GM18520 (cell line): ENCODE measurements around the gene TIMM10.

Experiments
- ATAC-seq: cut with Tn5 transposase; IDR thresholded peaks from one replicate; pipeline ENCODE4 v1.9.1; 2021; ENCODE audit not compliant: unreplicated experiment

Gene TIMM10, protein sequence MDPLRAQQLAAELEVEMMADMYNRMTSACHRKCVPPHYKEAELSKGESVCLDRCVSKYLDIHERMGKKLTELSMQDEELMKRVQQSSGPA

DNA sequence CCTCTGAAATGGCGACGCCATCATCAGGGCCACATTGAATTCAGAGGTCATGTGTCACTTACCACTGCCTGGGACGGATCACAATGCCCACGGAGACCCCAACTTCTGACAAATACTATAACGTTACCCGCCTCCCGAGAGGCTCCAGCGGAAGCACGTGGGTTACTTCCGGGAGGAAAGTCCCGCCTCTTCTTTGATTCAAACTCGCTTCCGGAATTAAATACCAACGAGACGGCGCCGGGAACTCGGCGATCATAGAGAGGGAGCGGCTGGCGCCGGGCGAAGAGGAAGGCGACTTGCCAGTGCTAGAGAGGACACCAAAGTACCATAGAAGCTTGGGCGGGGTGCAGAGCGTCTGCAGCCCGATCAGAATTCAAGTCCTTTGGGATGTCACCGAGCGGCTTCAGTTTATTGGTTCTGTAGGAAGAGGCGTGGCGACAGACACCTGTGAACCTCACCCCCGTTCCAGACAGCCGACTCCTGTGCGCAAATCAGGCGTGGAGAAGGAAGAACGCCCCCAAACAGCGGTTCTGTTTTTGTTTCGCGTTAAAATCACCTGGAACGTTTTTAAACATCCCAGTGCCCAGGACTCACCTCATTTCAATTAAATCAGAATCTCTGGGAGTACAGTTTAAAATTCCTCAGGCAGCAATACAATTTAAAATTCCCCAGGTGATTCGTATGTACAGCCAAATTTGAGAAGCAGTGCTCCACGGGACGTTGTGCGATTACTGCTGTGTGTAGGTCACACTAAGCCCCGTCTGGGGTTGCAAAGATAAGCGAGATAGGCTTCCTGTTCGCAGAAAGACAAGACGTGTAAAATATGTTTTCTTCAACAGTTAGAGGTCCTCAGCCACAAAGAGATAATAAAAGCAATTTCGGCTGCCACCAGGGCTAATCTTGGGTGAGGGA lies at the start of gene TIMM10:
TSS of gene TIMM10 (minus strand) at position 159 of the 912 bp plus-strand sequence. CDS start 565 bp downstream, outside the sequence.
- peak; percentile 100 for ATAC-seq

DNA sequence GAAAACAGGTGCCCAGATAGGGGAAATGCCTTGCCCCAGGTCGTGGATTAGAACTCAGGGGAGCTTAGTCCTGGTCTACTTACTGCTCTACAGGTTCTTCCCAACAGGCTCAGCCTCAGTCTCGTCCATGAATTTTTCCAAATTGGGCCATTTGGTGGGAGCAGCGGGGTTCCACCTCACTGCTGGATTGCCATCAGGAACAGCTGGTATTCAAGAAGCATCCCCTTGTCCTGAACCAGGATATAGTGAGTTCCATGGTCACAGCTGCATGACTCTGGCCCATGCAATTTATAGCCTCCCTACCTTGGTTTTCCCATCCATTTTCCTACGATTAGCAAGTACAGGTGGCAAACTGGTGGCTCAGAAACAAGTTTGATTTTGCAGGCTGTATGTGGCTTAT lies 43.5 kb upstream of the TIMM10 start:
- no peak for ATAC-seq

DNA sequence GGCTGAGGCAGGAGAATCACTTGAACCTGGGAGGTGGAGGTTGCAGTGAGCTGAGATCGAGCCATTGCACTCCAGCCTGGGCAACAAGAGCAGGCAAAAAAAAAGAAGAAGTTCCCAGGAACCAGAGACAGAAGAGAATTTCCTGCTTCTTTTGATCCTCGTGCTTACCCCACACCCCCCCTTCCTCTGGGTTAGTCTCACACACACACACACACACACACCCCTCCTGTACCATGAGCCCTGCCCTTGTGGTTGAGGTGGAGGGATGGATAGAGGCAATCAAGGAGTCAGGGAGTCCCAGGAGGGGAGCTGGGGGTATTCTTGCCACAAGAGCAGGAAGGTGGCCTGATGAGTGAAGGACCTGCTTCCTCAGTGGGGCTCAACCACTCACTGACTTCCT lies 41.1 kb upstream of the TIMM10 start:
- no peak for ATAC-seq

DNA sequence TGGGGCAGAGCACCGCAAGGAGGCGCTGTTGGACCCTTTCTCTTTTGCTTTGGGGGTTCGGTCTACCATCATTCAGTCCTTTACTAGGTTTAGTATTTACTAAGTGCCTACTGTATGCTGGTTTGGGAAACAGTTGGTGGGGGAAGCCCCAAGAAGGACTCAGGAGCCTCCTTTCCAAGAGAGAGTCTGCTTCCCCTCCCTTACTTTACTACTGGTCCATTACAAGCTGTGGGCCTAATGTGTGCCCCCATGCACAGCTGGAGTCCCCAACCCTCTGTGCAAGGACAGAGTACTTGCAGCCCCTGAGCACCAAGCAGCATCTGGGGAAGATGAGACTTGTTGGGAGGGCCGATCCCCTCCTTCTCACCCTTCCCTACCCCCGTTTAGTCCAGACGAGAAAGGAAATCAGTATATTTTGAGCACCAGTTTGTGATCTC lies 37.8 kb upstream of the TIMM10 start:
- ATAC-seq, result peak; percentile 45

DNA sequence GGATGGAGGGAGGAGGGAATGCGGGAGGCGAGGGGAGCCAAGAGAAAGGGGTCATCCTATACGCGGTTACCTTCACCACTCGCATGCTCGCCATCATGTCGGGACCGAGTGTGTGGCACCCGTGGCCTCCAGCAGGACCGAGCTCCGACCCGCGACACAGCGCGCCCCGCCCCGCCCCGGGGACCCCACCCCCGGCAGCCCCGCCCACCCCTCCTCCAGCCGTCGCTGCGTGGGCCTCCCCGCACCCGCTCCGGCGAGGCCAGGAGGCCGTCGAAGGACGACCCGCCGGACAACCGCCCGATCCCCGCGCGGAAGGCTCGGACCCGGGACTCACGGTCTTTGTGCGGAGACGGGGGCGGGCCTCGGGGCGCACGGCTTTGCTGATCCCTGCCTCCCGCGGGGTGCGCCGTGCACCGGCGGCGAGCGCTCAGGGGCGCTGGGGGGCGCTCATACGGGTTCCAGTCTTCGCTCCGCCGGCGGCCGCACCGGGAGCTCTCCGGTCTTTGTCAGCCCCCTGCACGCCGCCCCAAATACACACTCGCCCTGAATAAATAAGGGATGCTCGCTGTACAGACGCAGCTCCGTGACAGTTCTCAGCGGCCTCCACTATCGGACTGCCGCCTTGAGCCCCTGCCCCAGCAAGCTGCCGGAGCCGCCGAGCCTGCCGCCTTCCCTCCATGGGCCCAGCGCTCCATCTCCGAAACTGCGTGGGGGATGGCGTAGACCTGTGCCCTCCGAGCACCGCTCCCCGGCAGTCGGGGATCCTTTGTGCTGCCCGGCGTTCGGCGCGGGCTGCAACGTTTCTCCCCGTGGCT lies 37.2 kb upstream of the TIMM10 start, which contains the start of gene UBE2L6:
TSS of gene UBE2L6 (minus strand) at position 158 of the 815 bp plus-strand sequence. CDS start at position 97, 61 bp downstream.
- peak; percentile 29 for ATAC-seq

DNA sequence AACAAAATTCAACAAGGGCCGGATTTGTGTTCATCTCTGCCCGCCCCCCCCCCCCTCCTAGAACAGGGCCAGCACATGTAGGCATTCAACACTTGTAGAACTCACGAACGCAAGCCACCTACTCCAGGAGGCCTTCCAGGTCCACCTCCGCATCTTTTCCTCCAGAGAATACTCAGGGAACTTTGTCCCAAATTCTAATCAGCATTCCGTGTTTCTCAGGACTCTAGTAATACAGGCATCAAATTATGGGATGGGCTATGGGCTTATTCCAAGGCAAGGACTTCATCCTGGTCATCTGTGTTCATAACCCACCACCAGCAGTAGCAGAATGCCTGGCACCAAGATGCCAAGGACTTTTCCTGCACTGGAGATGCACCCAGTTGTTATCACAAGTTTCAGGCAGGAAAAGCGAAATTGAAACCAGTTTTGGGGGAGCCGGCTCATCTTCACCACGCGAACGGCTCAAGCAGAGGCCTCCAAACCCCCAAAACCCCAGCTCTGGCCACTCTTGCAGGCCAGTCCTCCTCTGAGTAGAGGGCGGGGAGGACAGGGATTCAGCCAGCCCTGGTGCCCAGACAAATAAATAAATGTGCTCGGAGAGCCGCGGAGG lies 36.5 kb upstream of the TIMM10 start:
- ATAC-seq, result no peak

DNA sequence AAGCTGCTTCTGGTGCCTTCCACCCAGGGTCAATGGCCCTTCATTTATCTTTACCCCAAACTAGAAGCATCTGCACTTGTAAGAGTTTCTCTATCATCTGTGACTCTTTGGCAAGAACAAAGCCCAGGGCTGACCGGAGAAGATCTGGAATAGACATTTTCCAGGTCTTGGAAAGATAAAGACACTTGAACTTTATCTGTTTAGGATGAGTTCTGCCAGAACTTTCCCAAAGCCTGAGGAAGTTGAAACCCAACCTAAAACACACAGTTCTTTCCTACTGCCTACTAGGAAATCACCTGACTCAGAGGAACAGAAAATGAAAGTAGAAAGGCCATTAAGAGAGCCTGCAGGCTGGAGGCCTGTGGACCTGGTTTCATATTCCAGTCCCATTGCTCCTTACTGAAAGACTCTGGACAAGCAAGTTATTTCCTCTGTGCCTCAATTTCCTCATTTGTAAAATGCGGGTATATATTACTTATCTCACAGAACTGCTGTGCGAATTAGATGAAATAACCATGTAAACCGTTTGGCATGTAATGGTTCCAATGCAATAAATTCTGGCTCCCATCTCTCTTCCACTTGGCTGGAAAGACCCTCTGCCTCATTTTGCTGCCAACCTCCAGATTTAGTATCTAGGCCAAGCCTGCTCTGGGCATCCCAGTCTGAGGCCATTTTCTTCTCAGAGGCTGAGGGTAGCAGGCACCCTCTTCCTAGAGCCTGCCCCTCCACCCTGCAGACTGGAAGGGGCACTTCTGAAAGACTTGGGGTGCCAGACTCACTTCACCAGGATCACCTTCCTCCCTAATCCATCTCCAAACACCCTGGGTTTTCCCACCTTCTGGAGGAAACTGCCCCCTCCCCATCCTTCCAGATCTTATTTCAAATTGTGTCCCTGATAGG lies 35.7 kb upstream of the TIMM10 start:
- peak; percentile 75 for ATAC-seq

DNA sequence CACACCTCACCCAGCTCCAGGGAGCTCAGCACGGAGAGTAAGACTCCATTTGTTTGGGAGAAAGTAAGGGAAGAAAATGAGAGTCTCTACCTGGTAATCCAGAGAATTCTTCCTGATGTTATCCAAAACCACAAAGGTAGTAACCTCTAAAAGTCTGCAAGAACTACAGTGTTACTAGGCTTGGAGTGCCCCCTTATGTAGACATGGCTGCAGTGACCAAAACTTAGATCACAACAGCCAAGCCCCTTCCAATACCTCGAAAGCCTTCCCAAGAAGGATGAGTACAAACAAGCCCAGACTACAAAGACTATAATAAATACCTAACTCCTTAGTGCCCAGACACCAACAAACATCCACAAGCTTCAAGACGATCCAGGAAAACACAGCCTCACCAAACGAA lies 32.0 kb upstream of the TIMM10 start:
- no peak for ATAC-seq

DNA sequence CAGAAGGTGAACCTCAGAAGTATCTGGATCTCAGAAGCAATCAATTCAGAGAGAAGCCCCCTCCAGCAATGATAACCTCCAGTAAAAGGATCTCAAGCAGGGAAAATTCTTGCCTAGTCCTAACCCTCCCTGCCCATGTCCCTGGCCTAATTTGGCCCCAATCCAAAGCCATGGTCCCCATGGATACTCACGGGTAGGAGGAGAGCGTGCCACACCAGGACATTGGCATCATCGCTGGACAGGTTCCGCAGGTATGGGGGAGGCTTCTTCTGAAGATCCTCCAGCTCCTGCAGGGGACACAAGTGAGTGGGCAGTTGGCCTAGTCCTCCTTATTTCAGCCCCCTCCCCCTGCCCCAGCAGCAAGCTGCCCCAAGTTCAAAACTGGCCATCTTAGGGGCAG lies 29.6 kb upstream of the TIMM10 start:
- ATAC-seq, result no peak

DNA sequence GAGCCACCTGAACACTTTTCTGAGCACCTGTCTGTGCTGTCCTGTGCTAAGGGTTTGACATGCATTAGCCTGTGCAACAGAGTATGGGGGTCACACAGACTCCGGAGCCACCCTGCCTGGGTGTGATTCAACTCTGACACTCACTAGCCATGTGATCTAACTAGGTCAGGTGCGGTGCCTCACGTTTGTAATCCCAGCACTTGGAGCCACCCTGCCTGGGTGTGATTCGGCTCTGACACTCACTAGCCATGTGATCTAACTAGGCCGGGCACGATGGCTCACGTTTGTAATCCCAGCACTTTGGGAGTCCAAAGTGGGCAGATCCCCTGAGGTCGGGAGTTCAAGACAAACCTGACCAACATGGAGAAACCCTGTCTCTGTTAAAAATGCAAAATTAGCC lies 25.5 kb upstream of the TIMM10 start:
- no peak for ATAC-seq

DNA sequence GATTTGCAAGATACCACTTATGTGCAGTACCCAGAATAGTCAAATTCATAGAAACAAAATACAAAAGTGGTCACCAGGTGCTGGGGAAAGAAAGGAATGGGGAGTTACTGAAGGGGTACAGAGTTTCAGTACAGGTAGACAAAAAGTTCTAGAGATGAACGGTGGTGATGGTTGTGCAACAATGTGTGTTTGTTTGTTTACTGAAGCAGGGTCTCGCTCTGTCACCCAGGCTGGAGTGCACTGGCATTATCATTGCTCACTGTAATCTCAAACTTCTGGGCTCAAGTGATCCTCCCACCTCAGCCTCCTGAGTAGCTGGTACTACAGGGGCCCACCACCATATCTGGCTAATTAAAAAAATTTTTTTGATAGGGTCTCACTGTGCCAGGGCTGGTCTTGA lies 24.8 kb upstream of the TIMM10 start:
- no peak for ATAC-seq

DNA sequence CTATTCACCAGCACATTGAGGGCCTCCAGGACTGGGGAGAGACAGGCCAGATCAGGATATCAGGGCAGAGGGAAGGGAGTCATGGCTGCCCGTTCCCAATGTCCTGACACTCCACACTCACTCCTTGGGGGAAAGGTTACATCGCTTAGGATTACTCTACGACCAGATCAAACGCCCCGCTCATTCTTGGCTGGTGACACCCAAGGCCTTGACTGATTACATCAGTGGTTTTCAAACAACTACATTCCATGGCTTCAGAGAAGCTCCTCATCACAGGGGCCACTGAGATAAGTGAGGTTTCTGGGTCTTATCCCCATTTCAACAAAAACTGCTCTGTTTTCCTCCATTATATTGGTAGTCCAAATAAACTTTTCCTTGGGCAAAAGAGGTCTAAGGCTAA lies 21.9 kb upstream of the TIMM10 start:
- no peak for ATAC-seq

DNA sequence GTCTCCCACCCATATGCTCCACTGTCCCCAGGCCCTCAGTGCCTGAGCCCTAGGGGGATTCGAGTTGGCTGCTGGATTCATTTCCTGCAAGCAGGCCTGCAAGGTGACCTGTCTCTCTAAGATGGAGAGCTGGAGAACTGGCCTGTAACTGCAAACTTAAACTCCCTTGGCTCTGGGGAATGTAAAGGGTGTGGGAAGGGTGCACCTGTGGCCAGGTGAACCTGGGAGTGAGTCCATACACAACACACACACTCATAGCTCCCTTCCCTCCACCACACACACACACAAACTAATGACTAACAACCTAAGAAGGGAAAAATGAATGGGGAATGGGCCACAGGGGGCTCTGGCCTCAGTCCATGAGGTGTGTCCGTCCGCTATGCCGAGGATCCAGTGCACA lies 21.4 kb upstream of the TIMM10 start:
- no peak for ATAC-seq

DNA sequence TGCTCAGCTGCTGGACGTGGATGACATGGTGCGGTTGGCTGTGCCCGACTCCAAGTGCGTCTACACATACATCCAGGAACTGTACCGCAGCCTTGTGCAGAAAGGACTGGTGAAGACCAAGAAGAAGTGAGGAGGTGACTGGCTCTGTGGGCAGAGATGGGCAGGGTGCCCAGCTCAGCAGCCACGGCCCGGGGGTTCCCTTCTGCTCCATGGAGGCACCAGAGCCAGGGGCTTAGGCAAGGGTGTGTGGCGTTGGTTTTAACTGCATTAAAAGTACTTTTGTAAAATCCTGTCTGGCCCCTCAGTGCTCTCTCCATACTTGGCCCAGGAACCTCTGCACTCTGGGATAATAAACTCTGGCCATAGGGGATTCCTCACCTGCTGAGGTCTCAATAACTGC lies 19.4 kb upstream of the TIMM10 start:
- no peak for ATAC-seq

DNA sequence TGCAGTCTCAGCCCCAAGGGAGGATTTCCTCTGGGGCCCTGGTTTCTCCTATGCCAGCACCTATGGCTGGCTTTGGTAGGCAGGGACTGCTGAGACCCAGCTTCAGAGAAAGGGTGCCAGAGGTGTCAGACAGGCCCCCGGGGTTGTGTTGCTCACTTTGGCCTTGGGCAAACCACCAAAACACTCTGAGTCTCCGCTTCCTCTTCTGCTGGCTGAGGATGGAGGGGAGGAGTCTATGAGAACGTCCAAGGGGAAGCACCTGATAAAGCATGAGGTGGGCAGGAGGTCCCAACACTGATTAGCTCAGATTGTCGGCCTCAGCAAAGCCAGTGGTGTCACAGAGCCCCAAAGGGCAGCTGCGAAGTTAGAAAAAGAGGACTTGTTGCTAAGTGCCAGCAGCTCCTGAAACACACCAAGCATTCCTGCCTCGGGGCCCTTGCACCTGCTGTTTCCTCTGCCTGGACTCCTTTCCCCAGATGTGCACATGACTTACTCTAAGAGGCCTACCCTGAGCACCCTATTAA lies 17.4 kb upstream of the TIMM10 start:
- peak; percentile 69 for ATAC-seq

DNA sequence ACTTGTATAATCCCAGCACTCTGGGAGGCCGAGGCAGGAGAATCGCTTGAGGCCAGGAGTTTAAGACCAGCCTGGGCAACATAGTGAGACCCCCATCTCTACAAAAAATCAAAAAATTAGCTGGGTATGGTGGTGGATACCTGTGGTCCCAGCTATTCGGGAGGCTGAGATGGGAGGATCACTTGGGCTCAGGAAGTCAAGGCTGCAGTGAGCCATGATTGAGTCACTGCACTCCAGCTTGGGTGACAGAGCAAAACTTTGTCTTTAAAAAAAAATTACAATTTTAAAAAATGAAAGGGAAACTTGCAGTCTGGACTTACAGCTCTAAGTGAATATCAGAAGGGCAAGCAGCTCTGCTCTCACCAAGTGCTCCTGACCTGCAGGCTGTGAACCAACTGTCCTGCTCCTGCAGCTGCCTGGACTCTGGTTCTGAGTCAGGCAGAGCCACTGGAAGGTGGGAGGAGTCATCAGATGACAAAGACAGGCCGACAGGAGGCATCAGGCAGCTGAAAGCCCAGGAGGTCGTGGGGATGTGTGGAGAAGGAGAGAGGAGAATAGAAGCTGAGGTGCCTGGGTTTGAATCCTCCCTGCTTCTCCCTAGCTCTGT lies 16.4 kb upstream of the TIMM10 start:
- peak; percentile 54 for ATAC-seq

DNA sequence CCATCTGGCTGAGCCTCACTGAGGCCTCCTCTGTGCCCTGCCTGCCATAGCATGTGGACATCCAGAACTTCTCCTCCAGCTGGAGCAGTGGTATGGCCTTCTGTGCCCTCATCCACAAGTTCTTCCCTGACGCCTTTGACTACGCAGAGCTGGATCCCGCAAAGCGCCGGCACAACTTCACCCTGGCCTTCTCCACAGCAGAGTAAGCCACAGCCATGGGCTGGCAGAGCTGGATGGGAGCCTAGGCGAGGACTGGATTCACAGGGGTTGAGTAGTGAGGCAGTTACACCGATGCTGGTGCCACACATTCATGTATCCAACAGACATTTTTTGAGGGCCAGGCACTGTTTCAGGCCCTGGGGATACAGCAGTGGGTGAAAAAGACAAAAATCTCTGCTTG lies 15.9 kb upstream of the TIMM10 start:
- ATAC-seq, result no peak

DNA sequence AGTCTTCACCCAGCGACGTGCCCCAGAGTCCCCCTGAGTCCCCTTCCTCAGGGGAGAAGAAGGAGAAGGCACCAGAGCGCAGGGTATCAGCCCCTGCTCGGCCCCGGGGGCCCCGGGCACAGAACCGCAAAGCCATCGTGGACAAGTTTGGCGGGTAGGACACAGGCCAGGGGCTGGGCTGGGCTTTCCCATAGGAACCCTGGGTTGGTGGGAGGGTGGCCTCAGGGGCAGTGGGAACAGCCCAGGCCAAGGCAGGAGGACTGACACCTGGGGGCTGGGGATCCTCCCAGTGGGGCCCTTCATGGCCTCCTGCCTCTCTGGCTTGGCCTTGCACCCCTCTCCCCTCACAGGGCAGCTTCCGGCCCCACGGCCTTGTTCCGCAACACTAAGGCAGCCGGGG lies 15.3 kb upstream of the TIMM10 start:
- ATAC-seq, result no peak

DNA sequence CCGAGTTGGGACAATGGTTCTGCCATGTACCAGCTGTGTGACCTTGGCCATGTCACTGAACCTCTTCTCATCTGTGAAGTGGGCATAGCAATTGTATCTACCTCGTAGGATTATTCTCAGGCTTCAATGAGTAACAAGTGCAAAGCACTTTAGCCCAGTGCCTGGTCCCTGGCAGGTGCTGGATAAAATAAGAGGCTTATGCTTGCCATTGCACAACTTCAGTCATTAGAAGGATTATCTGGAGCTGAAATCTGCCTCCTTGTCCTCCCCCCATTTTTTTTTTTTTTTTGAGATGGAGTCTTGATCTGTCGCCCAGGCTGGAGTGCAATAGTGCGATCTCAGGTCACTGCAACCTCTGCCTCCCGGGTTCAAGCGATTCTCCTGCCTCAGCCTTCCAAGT lies 14.0 kb upstream of the TIMM10 start:
- no peak for ATAC-seq

DNA sequence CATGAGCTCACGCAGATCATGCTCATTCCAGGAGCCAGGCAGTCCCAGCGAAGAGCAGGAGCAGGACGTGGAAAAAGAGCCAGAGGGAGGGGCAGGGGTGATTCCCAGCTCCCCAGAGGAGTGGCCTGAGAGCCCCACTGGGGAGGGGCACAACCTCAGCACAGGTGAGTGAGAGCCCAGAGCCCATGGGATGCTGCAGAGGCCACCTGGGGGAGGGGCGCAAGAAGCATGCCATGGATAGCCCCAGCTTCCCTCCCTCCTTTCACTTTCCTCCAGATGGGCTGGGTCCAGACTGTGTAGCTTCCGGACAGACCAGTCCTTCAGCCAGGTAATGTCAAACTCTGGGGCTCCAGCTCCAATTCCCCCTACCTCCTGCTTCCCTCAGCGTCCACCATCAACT lies 13.0 kb upstream of the TIMM10 start:
- no peak for ATAC-seq
